GM23248 (cell line): Measurements from ENCODE around the gene SMCO4. TPM values are rescaled to one million over a fixed set of nuclear protein-coding genes. Genes with fewer than 3 reads are reported as not detected.

ENCODE experiments used
- DNase-seq: peaks from one replicate; pipeline ENCODE4 v3.0.0-alpha.2; 2015
- H2AFZ ChIP-seq: fragments of 200-600 bp; sonication (generic); 2 replicates; pipeline ENCODE4 v1.6.1; 2016; ENCODE audit warnings: antibody characterized with exemption
- H3F3A ChIP-seq: fragments of 200-600 bp; sonication (generic); 2 replicates; pipeline ENCODE4 v1.6.1; 2016; ENCODE audit warnings: mild to moderate bottlenecking, antibody characterized with exemption, mixed run types; ENCODE audit not compliant: insufficient read depth
- H3K27ac ChIP-seq: fragments of 200-600 bp; sonication (generic); 2 replicates; pipeline ENCODE4 v1.5.1; 2016; ENCODE audit warnings: mild to moderate bottlenecking
- H3K27me3 ChIP-seq: fragments of 200-600 bp; sonication (generic); replicated peaks from 2 replicates; pipeline ENCODE4 v1.6.1; 2016; ENCODE audit warnings: mild to moderate bottlenecking; ENCODE audit not compliant: insufficient read depth
- H3K36me3 ChIP-seq: fragments of 200-600 bp; sonication (generic); 2 replicates; pipeline ENCODE4 v1.6.1; 2016; ENCODE audit warnings: low read depth, mild to moderate bottlenecking
- H3K4me1 ChIP-seq: fragments of 200-600 bp; sonication (generic); 2 replicates; pipeline ENCODE4 v1.6.1; 2016; ENCODE audit warnings: mild to moderate bottlenecking; ENCODE audit not compliant: insufficient read depth
- H3K4me2 ChIP-seq: fragments of 200-600 bp; sonication (generic); one replicate; pipeline ENCODE4 v1.6.1; 2016; ENCODE audit warnings: mild to moderate bottlenecking; ENCODE audit not compliant: unreplicated experiment
- H3K4me3 ChIP-seq: fragments of 200-600 bp; sonication (generic); 2 replicates; pipeline ENCODE4 v1.5.1; 2016; ENCODE audit warnings: mild to moderate bottlenecking
- H3K79me2 ChIP-seq: fragments of 200-600 bp; sonication (generic); 2 replicates; pipeline ENCODE4 v1.6.1; 2016; ENCODE audit warnings: mild to moderate bottlenecking; ENCODE audit not compliant: insufficient read depth
- H3K9ac ChIP-seq: fragments of 200-600 bp; sonication (generic); 2 replicates; pipeline ENCODE4 v1.6.1; 2016; ENCODE audit warnings: mild to moderate bottlenecking
- H3K9me2 ChIP-seq: fragments of 200-600 bp; sonication (generic); 2 replicates; pipeline ENCODE4 v1.6.1; 2016; ENCODE audit warnings: mixed run types, mild to moderate bottlenecking, moderate library complexity; ENCODE audit not compliant: insufficient read depth
- H3K9me3 ChIP-seq: fragments of 200-600 bp; sonication (generic); one replicate; pipeline ENCODE4 v1.6.1; 2017; ENCODE audit warnings: low read depth
- H4K20me1 ChIP-seq: fragments of 200-600 bp; sonication (generic); 2 replicates; pipeline ENCODE4 v1.6.0; 2016; ENCODE audit not compliant: insufficient read depth
- EZH2 ChIP-seq: fragments of 200-600 bp; sonication (generic); IDR thresholded peaks from 2 replicates; pipeline ENCODE4 v1.6.1; 2018; ENCODE audit warnings: antibody characterized with exemption, mild to moderate bottlenecking; ENCODE audit not compliant: insufficient read depth, poor library complexity, severe bottlenecking
- EZH2phosphoT487 ChIP-seq: fragments of 200-600 bp; sonication (generic); IDR thresholded peaks from 2 replicates; pipeline ENCODE4 v1.6.1; 2018; ENCODE audit warnings: antibody characterized with exemption, moderate library complexity, mild to moderate bottlenecking, low read depth; ENCODE audit not compliant: insufficient read depth
- WGBS, 2 experiments: methylation state at CpG; one replicate each; pipeline ENCODE4 v1.1.6; 2015 to 2017; ENCODE audit warnings: low lambda C conversion rate in 2 of 2, low coverage in 1 of 2; ENCODE audit errors: missing lambda C conversion rate in 2 of 2; 5-methylcytosine and 5-hydroxymethylcytosine counted together
- in situ Hi-C: fragments of 300-500 bp; cut with MboI; formaldehyde crosslinking; loops from 2 replicates; pipeline ENCODE4 v1.15.0; 2020
- polyA plus RNA-seq: library from polyadenylated mRNA; unstranded; fragments of >200 nt; fragmentation: Nextera tagmentation; extraction: Ambion mirVana; gene quantifications from 2 replicates; pipeline ENCODE4 v1.2.1, GENCODE V29; 2016
- total RNA-seq: library from RNA; depleted of rRNA; stranded (reverse); fragments of >200 nt; shearing (Covaris generic); gene quantifications from 2 replicates; pipeline ENCODE4 v1.2.3, GENCODE V29; 2014

SMCO4 gene
- total and polyA plus RNA-seq, 2 experiments from 2014 or later = 12.9 to 21.1 TPM

DNA sequence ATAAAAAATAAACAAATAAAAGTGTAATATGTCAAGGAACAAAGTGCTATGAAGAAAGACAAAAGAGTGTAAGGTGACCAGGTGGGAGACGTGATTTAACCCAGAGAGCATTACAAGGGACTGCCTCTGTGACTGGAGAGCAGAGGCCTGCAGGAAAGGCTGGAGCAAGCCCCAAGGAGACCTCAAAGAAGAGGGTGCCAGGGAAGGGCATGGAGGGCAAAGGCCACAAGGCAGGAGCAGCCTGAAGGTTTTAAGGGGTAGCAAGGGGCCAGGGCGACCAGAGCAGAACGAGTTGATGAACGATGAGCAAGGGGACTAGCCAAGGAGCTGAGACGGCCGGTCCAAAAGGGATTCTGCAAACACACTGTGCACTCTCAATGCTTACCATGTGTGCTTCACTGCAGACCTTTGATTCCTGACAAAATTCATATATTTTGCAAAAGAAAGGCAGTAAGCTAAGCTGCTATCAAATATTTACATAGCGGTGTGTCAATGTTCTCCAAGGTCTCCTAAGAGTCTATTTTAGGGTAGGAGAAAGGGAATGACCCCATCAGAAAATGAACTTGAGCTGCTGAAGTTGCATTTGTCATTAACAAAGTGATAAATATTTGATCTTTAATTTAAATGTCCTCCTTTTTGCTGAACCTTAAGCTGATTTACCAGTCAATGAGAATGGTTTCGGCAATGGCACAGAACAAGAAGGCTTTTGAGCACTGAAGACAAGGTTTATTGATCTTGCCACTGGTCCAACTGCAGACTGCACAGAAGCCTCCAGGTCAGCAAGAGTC lies 50.5 kb downstream of the SMCO4 start:
- Histone ChIP-seq H3F3A (no peaks in the 10 kb centered on the region), H3K4me3 (no peak overlapping the region), H3K27me3 (no peaks in the 10 kb centered on the region), H3K27ac (no peak overlapping the region), H3K36me3 (no peaks in the 10 kb centered on the region), H3K9me3 (no peaks in the 10 kb centered on the region), H2AFZ (no peak overlapping the region), H3K4me1 (no peaks in the 10 kb centered on the region), H3K4me2 (no peak overlapping the region), H3K79me2 (no peaks in the 10 kb centered on the region), H3K9ac (no peak overlapping the region), H3K9me2 (no peaks in the 10 kb centered on the region), H4K20me1 (no peaks in the 10 kb centered on the region)
- TF ChIP-seq EZH2 (no peak), EZH2phosphoT487 (no peak)
- no peak for DNase-seq
- 87 to 90% methylated on average over 8 of the region's 8 CpGs for WGBS, 2 experiments
- in situ Hi-C loops = no loop called here

DNA sequence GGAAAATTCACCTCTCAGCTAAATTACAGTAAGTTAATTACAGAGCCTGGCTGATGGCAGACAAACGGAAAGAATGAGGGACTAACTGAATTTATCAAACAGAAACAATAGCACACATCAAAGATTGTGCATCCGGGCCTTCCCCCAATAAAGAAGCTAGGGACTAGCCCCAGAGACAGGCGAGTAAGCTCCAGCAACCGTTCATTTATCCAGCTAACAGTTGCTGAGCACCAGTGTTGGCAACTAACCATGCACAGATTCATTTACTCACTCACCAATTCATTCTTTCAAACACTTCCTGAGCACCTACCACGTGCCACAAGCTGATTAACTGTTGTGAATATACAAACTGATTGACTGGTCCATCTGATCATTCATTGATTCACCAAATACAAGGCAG lies 51.2 kb downstream of the SMCO4 start:
- H3K4me2 ChIP-seq = no peak overlapping the region
- no peak overlapping the region for H3K9ac ChIP-seq
- TF ChIP-seq EZH2 = no peak
- no peak for TF ChIP-seq EZH2phosphoT487
- 78 to 81% methylated on average over 5 of the region's 5 CpGs for WGBS, 2 experiments
- no peaks in the 10 kb centered on the region for H3F3A ChIP-seq
- no peaks in the 10 kb centered on the region for H3K79me2 ChIP-seq
- H3K4me3 ChIP-seq = no peak overlapping the region
- H3K4me1 ChIP-seq = no peaks in the 10 kb centered on the region
- H3K9me3 ChIP-seq = no peaks in the 10 kb centered on the region
- in situ Hi-C loops = no loop called here
- DNase-seq = no peak
- H3K36me3 ChIP-seq = no peaks in the 10 kb centered on the region
- no peaks in the 10 kb centered on the region for H3K9me2 ChIP-seq
- no peak overlapping the region for H2AFZ ChIP-seq
- H3K27me3 ChIP-seq = no peaks in the 10 kb centered on the region
- no peak overlapping the region for H3K27ac ChIP-seq
- H4K20me1 ChIP-seq = no peaks in the 10 kb centered on the region

DNA sequence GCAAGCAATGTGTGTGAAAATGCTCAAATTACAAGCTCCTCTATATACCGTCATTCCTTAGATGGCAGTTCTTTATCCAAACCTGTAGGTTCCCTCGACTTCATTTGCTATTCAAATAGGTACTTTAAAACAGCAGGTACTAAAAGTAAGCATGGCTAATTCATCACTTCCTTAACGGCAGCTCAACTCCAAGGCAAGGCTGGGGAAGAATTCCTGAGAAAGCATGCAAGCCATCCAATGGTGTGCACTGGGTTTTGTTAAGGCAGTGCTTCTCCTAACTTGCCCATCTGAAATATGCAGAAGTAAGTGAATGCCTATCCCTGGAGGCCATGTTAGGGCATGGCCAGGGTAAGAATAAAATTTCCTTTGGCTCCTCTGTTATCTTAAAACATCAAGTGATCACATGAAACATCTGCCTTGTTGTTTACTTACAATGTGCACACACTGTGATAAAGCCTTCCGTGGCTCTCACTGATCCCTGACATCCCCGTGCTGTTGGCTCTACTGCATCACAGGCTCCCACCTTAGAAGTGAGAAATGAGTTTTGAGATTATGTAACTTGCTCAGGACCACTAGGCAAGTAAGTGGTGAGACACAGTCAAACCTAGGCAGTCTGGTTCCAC lies 52.1 kb downstream of the SMCO4 start:
- Histone ChIP-seq H3K36me3 (no peaks in the 10 kb centered on the region), H3K9me2 (no peaks in the 10 kb centered on the region), H4K20me1 (no peaks in the 10 kb centered on the region), H3K4me2 (no peak overlapping the region), H3F3A (no peaks in the 10 kb centered on the region), H3K9ac (no peak overlapping the region), H3K27ac (no peak overlapping the region), H3K79me2 (no peaks in the 10 kb centered on the region), H3K9me3 (no peaks in the 10 kb centered on the region), H3K4me3 (no peak overlapping the region), H2AFZ (no peak overlapping the region), H3K27me3 (no peaks in the 10 kb centered on the region), H3K4me1 (no peaks in the 10 kb centered on the region)
- in situ Hi-C loops = no loop called here
- 51 to 60% methylated on average over 5 of the region's 5 CpGs for WGBS, 2 experiments
- TF ChIP-seq EZH2phosphoT487 = no peak
- TF ChIP-seq EZH2 = no peak
- DNase-seq = no peak

DNA sequence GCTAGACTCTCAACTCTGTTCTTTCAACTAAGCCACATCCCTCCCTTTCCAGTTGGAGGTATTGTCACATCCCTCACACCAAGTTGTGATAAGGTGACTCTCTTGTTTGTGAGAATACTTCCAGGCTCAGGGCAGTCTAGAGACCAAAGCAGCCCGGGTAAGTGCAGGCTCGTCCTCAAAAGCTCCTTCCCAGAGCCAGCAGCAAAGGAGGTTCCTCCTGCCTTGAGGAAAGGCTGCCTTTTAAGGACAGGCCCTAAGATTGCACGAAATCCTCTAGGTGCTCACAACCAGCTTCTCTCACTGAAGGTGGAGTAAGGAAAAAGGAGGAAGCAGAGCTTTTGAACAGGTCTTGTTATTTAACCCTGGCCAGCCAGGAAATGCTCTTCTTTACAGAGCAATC lies 53.4 kb downstream of the SMCO4 start:
- Histone ChIP-seq H3K27me3 (no peaks in the 10 kb centered on the region), H3K36me3 (no peaks in the 10 kb centered on the region), H3F3A (no peaks in the 10 kb centered on the region), H3K4me2 (no peak overlapping the region), H2AFZ (no peak overlapping the region), H3K4me3 (no peak overlapping the region), H3K4me1 (no peaks in the 10 kb centered on the region), H3K9me3 (no peaks in the 10 kb centered on the region), H3K9ac (no peak overlapping the region), H4K20me1 (no peaks in the 10 kb centered on the region), H3K79me2 (no peaks in the 10 kb centered on the region), H3K9me2 (no peaks in the 10 kb centered on the region), H3K27ac (no peak overlapping the region)
- DNase-seq = no peak
- 88% methylated on average over 3 of the region's 3 CpGs for WGBS, 2 experiments
- in situ Hi-C loops = no loop called here
- TF ChIP-seq EZH2 (no peak), EZH2phosphoT487 (no peak)
